OCI-LY7 (cell line): ENCODE data around the gene AS3MT. TPM values are rescaled to one million over a fixed set of nuclear protein-coding genes. Genes with fewer than 3 reads are reported as not detected.

Experiments
- BruUV-seq: library from RNA; stranded (reverse); fragments of 400-500 nt; replicated peaks from 2 replicates; lab custom pipeline; 2021; lab: Mats Ljungman, UMichigan
- CTCF ChIA-PET: fragments of 300-600 bp; sonication (Branson Sonifier 250); formaldehyde crosslinking; loops from one replicate; lab custom pipeline; 2022; ENCODE audit warnings: antibody characterized with exemption; ENCODE audit not compliant: unreplicated experiment; lab: Charles Lee
- POLR2A ChIA-PET: fragments of 300-600 bp; sonication (Branson Sonifier 250); formaldehyde crosslinking; loops from one replicate; lab custom pipeline; 2022; ENCODE audit warnings: antibody characterized with exemption; lab: Charles Lee
- DNase-seq: peaks from one replicate; pipeline ENCODE4 v3.0.0-alpha.2; 2015; ENCODE audit warnings: low spot score
- H2AFZ ChIP-seq: fragments of 200-600 bp; sonication (generic), shearing (Covaris generic); 2 replicates; pipeline ENCODE4 v1.6.1; 2014; ENCODE audit warnings: mild to moderate bottlenecking, antibody characterized with exemption, low read length, moderate library complexity
- H3K27ac ChIP-seq: fragments of 200-600 bp; sonication (generic); 2 replicates; pipeline ENCODE4 v1.5.1; 2014; ENCODE audit warnings: mixed run types, low read depth, mild to moderate bottlenecking, moderate library complexity, low read length, inconsistent platforms; ENCODE audit not compliant: poor library complexity, severe bottlenecking
- H3K36me3 ChIP-seq: fragments of 200-600 bp; sonication (generic); 2 replicates; pipeline ENCODE4 v1.6.1; 2014; ENCODE audit warnings: mild to moderate bottlenecking, antibody characterized with exemption, low read length, moderate library complexity, mixed read lengths; ENCODE audit not compliant: insufficient read depth
- H3K4me1 ChIP-seq: fragments of 200-600 bp; sonication (generic); 2 replicates; pipeline ENCODE4 v1.5.1; 2014; ENCODE audit warnings: mild to moderate bottlenecking, low read length; ENCODE audit not compliant: insufficient read depth, poor library complexity, severe bottlenecking
- H3K4me2 ChIP-seq: fragments of 200-600 bp; sonication (generic); 2 replicates; pipeline ENCODE4 v1.6.1; 2014; ENCODE audit warnings: mild to moderate bottlenecking, low read length
- H3K4me3 ChIP-seq: fragments of 200-600 bp; sonication (generic); 2 replicates; pipeline ENCODE4 v1.5.1; 2014; ENCODE audit warnings: mild to moderate bottlenecking, low read depth, low read length; ENCODE audit not compliant: poor library complexity, severe bottlenecking
- H3K79me2 ChIP-seq: fragments of 200-600 bp; sonication (generic); 2 replicates; pipeline ENCODE4 v1.6.1; 2016; ENCODE audit warnings: low read depth, mild to moderate bottlenecking, low read length, moderate library complexity, mixed read lengths; ENCODE audit not compliant: insufficient read depth
- H3K9me2 ChIP-seq: fragments of 200-600 bp; sonication (generic); 2 replicates; pipeline ENCODE4 v1.6.1; 2016; ENCODE audit warnings: mild to moderate bottlenecking, low read length, mixed read lengths; ENCODE audit not compliant: insufficient read depth
- H3K9me3 ChIP-seq: fragments of 200-600 bp; sonication (generic); 2 replicates; pipeline ENCODE4 v1.6.1; 2014; ENCODE audit warnings: mild to moderate bottlenecking, mixed run types, low read length, mixed read lengths
- H4K20me1 ChIP-seq: fragments of 200-600 bp; sonication (generic); 2 replicates; pipeline ENCODE4 v1.6.1; 2014; ENCODE audit warnings: mild to moderate bottlenecking, antibody characterized with exemption, low read length, moderate library complexity, mixed read lengths; ENCODE audit not compliant: insufficient read depth
- CTCF ChIP-seq: fragments of 200-600 bp; sonication (generic); conservative IDR thresholded peaks from 2 replicates; pipeline ENCODE4 v1.5.1; 2014; ENCODE audit warnings: mild to moderate bottlenecking, antibody characterized with exemption, low read length, moderate library complexity, mixed read lengths
- EZH2phosphoT487 ChIP-seq: fragments of 200-600 bp; sonication (generic); IDR thresholded peaks from 2 replicates; pipeline ENCODE4 v1.6.1; 2018; ENCODE audit warnings: low read depth, borderline replicate concordance, mild to moderate bottlenecking, mixed run types, antibody characterized with exemption, low read length, moderate library complexity, mixed read lengths
- intact Hi-C: fragments of 100-400 bp; cut with micrococcal nuclease; formaldehyde crosslinking; loops from one replicate; pipeline ENCODE4 v1.10.0; 2022; ENCODE audit not compliant: unreplicated experiment
- total RNA-seq, 2 experiments: library from RNA; depleted of rRNA in 1 of 2; stranded (reverse); fragments of >200 nt in 1 of 2; shearing (Covaris generic) in 1 of 2; gene quantifications; 2 replicates each; pipeline ENCODE4 v1.2.3, GENCODE V29; 2014 to 2022

AS3MT gene
- total RNA-seq, 2 experiments from 2014 or later = not detected

GRCh38 chr10:102865620-102866019, 3.6 kb upstream of the AS3MT start:
- CTCF ChIA-PET = no interaction called here
- no peak overlapping the region for H3K27ac ChIP-seq
- H3K4me2 ChIP-seq = no peak overlapping the region
- H3K4me3 ChIP-seq = no peak overlapping the region
- no peaks in the 10 kb centered on the region for H3K9me3 ChIP-seq
- H3K79me2 ChIP-seq = no peaks in the 10 kb centered on the region
- no peak for DNase-seq
- H2AFZ ChIP-seq = no peak overlapping the region
- no peak for TF ChIP-seq EZH2phosphoT487
- no peak for TF ChIP-seq CTCF
- no peaks in the 10 kb centered on the region; the same call in 1 of the 2 replicates for H3K36me3 ChIP-seq
- POLR2A ChIA-PET = interaction anchor here (0.9 to 1.4 kb wide), 2 partner anchors 10 to 12 kb away, joined by 4 to 5 read pairs; no protein-coding TSS in a partner anchor
- no peaks in the 10 kb centered on the region for H3K4me1 ChIP-seq
- H4K20me1 ChIP-seq = no peaks in the 10 kb centered on the region
- no TSS peak for BruUV-seq
- H3K9me2 ChIP-seq = no peaks in the 10 kb centered on the region
- intact Hi-C loops = no loop called here

GRCh38 chr10:102868911-102869257, 386 bp upstream of the AS3MT start:
- no peaks in the 10 kb centered on the region for H3K9me3 ChIP-seq
- no TSS peak for BruUV-seq
- no peaks in the 10 kb centered on the region for H3K79me2 ChIP-seq
- H3K9me2 ChIP-seq = no peaks in the 10 kb centered on the region
- H3K36me3 ChIP-seq = no peaks in the 10 kb centered on the region
- no peak for TF ChIP-seq EZH2phosphoT487
- no peak for TF ChIP-seq CTCF
- no peak overlapping the region for H3K4me3 ChIP-seq
- POLR2A ChIA-PET = interaction anchor here (1.4 kb wide), 1 partner anchor 15 kb away, joined by 5 read pairs; the partner anchor contains the start of gene BORCS7
- no peak for DNase-seq
- H3K4me2 ChIP-seq = no peak overlapping the region
- intact Hi-C loops = no loop called here
- no peak overlapping the region for H3K27ac ChIP-seq
- H3K4me1 ChIP-seq = no peaks in the 10 kb centered on the region
- no peaks in the 10 kb centered on the region for H4K20me1 ChIP-seq
- CTCF ChIA-PET = no interaction called here
- no peak overlapping the region for H2AFZ ChIP-seq

GRCh38 chr10:102870221-102870620, 951 bp downstream of the AS3MT start:
- CTCF ChIA-PET = no interaction called here
- Histone ChIP-seq H3K4me3 (no peak overlapping the region), H2AFZ (no peak overlapping the region), H3K36me3 (no peaks in the 10 kb centered on the region), H3K27ac (no peak overlapping the region), H4K20me1 (no peaks in the 10 kb centered on the region), H3K4me2 (no peak overlapping the region), H3K9me3 (no peaks in the 10 kb centered on the region), H3K4me1 (no peaks in the 10 kb centered on the region), H3K9me2 (no peaks in the 10 kb centered on the region), H3K79me2 (no peaks in the 10 kb centered on the region)
- POLR2A ChIA-PET = no interaction called here
- no TSS peak for BruUV-seq
- TF ChIP-seq EZH2phosphoT487 (no peak), CTCF (no peak)
- intact Hi-C loops = no loop called here
- DNase-seq = no peak
